ENCODE data around the gene PHKG1. TPM values are rescaled to one million over a fixed set of nuclear protein-coding genes. Genes with fewer than 3 reads are reported as not detected.
"Not testable (repeated sequence)": the region's sequence is repeated elsewhere in the genome, so short reads cannot be mapped to it uniquely, and the experiment has no call there.

PHKG1 gene
- polyA plus RNA-seq, 5 donors = 1.6 to 4.3 (median 2.7) TPM

- peak in 1 of 2 donors; percentile 30 for DNase-seq
Measured at GRCh38 chr7:56083150-56083785, 9.5 kb downstream of the PHKG1 start.

GRCh38 chr7:56081626-56082340 is 11.0 kb downstream of the PHKG1 start:
- no peak for DNase-seq

GRCh38 chr7:56080726-56081435 is 11.9 kb downstream of the PHKG1 start:
- DNase-seq = not testable (repeated sequence)

GRCh38 chr7:56079450-56080185 is 13.1 kb downstream of the PHKG1 start:
- DNase-seq = peak; percentile 72 to 76

- DNase-seq = no peak
Measured at GRCh38 chr7:56078196-56078595, 14.6 kb downstream of the PHKG1 start.

GRCh38 chr7:56077681-56078080 is 15.1 kb downstream of the PHKG1 start:
- DNase-seq = no peak

- DNase-seq = peak; percentile 77 to 80
Measured at GRCh38 chr7:56074371-56074791, 18.4 kb downstream of the PHKG1 start.

GRCh38 chr7:56066376-56066775 is 26.4 kb downstream of the PHKG1 start:
- not testable (repeated sequence) for DNase-seq

- DNase-seq = peak; percentile 94 to 95
Measured at GRCh38 chr7:56063882-56064625, 28.7 kb downstream of the PHKG1 start, which contains the start of gene SUMF2. Gene SUMF2, plus strand, starts transcription at chr7:56064286. Its CDS starts 26 bp downstream, at chr7:56064312.

- no peak for DNase-seq
Measured at GRCh38 chr7:56063500-56063881, 29.3 kb downstream of the PHKG1 start.

GRCh38 chr7:56062382-56062781 is 30.4 kb downstream of the PHKG1 start:
- DNase-seq = no peak

- no peak for DNase-seq
Measured at GRCh38 chr7:56053993-56054392, 38.8 kb downstream of the PHKG1 start.

GRCh38 chr7:56053379-56053778 is 39.4 kb downstream of the PHKG1 start:
- DNase-seq = no peak

- peak; percentile 98 for DNase-seq
Measured at GRCh38 chr7:56051339-56052191, 41.2 kb downstream of the PHKG1 start, which contains the start of the genes CCT6A and PSPH. Gene CCT6A, plus strand, starts transcription at chr7:56051765. Its CDS starts 84 bp downstream, at chr7:56051849. Gene PSPH, minus strand, starts transcription at chr7:56051444. Its CDS starts 30,232 bp downstream, at chr7:56021212.

- DNase-seq = no peak
Measured at GRCh38 chr7:56051053-56051338, 41.8 kb downstream of the PHKG1 start.

GRCh38 chr7:56048763-56049162 is 44.0 kb downstream of the PHKG1 start:
- not testable (repeated sequence) for DNase-seq

- DNase-seq = no peak
Measured at GRCh38 chr7:56048245-56048644, 44.5 kb downstream of the PHKG1 start.

- DNase-seq = not testable (repeated sequence)
Measured at GRCh38 chr7:56047446-56048116, 45.2 kb downstream of the PHKG1 start.

GRCh38 chr7:56046721-56047445 is 45.9 kb downstream of the PHKG1 start:
- peak; percentile 37 to 42 for DNase-seq

All from right lung (tissue), 5 donors.